GM19351 (cell line): ENCODE data around the gene GCC2.
"Not testable (repeated sequence)": the region's sequence is repeated elsewhere in the genome, so short reads cannot be mapped to it uniquely, and the experiment has no call there.

ENCODE experiments used
- ATAC-seq: cut with Tn5 transposase; IDR thresholded peaks from one replicate; pipeline ENCODE4 v1.9.1; 2021; ENCODE audit warnings: mild to moderate bottlenecking, moderate library complexity; ENCODE audit not compliant: unreplicated experiment

GCC2 gene

GRCh38 chr2:108448678-108449409 lies at the start of gene GCC2:
GCC2 (plus strand) TSS chr2:108449206; CDS start chr2:108449275, 69 bp downstream.
- ATAC-seq = peak; percentile 97

GRCh38 chr2:108399479-108399878 lies 49.5 kb upstream of the GCC2 start:
- no peak for ATAC-seq

GRCh38 chr2:108401800-108402199 lies 47.2 kb upstream of the GCC2 start:
- no peak for ATAC-seq

- no peak for ATAC-seq
Measured at GRCh38 chr2:108403494-108403893, 45.5 kb upstream of the GCC2 start.

GRCh38 chr2:108404784-108405397 lies 44.1 kb upstream of the GCC2 start:
- no peak for ATAC-seq

GRCh38 chr2:108407864-108408729 lies 40.9 kb upstream of the GCC2 start:
- peak; percentile 83 for ATAC-seq

- no peak for ATAC-seq
Measured at GRCh38 chr2:108409768-108410167, 39.2 kb upstream of the GCC2 start.

GRCh38 chr2:108412995-108413710 lies 35.9 kb upstream of the GCC2 start:
- no peak for ATAC-seq

GRCh38 chr2:108413711-108414095 lies 35.3 kb upstream of the GCC2 start:
- no peak for ATAC-seq

GRCh38 chr2:108414256-108414876 lies 34.6 kb upstream of the GCC2 start:
- no peak for ATAC-seq

- no peak for ATAC-seq
Measured at GRCh38 chr2:108414945-108415344, 34.1 kb upstream of the GCC2 start.

- ATAC-seq = no peak
Measured at GRCh38 chr2:108417254-108417653, 31.8 kb upstream of the GCC2 start.

GRCh38 chr2:108418416-108418815 lies 30.6 kb upstream of the GCC2 start:
- no peak for ATAC-seq

GRCh38 chr2:108423067-108423466 lies 25.9 kb upstream of the GCC2 start:
- ATAC-seq = no peak

GRCh38 chr2:108423502-108424251 lies 25.3 kb upstream of the GCC2 start:
- ATAC-seq = no peak

- ATAC-seq = no peak
Measured at GRCh38 chr2:108428286-108429009, 20.6 kb upstream of the GCC2 start.

GRCh38 chr2:108435578-108435977 lies 13.4 kb upstream of the GCC2 start:
- not testable (repeated sequence) for ATAC-seq

- ATAC-seq = no peak
Measured at GRCh38 chr2:108436976-108437375, 12.0 kb upstream of the GCC2 start.

- ATAC-seq = no peak
Measured at GRCh38 chr2:108441712-108442111, 7.3 kb upstream of the GCC2 start.
